ENCODE data around the gene SDK1. TPM values are rescaled to one million over a fixed set of nuclear protein-coding genes. Genes with fewer than 3 reads are reported as not detected.

The SDK1 gene
- polyA plus RNA-seq, 2 of the 4 experiments (the other 2 are of a cell fraction) = 0.12 to 0.28 TPM

DNA sequence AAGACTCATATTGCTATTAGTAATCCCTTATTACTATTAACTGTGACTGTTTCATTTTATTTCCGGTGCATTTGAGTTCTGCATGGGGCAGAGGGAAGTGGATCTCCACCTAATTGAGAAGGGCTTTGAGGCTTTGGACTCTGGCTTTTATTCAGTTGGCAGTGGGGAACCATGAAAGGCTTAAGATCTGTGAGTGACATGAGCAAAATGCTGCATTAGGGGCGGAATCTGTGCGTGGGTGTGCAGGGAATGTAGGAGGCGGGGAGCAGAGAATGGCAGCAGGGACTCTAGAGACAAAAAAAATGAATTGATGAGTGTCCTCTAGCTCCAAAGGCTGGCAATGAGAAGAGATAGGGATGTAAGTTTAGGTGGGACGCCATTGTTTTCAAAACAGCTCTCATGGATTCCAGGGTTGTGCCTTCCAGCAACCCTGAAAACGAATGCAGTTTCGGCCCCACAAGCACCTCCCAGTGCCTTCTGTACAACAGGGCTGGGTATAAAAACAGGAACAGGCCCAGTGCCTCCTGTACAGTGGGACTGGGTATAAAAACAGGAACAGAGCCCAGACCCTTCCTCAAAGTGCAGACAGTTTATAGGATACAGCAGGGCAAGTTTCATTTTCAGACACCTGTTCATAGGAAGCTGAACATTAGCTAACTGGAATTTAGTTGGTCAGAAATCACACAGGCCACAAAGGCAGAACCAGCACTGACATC is 717.7 kb downstream of the SDK1 start:
- FAIRE-seq = no peak
- WGBS (ENCODE audit: missing lambda C conversion rate) = 7% methylated on average over 7 of the region's 7 CpGs
- POLR2A ChIA-PET = no interaction called here
- Histone ChIP-seq H3K27ac (no peak overlapping the region), H3K4me2 (no peak overlapping the region), H3K4me3 (no peak overlapping the region), H3K4me1 (no peaks in the 10 kb centered on the region), H3K9me3 (peaks cover 26% of the 10 kb centered on the region)
- CTCF ChIA-PET = no interaction called here
- ATAC-seq = no peak
- TF ChIP-seq JUN (IDR thresholded peaks at IDR 0.05) (no peak), FOSL2 (IDR thresholded peaks at IDR 0.05) (no peak), FOSL2 (CRISPR knock-in tag; IDR thresholded peaks at IDR 0.05) (no peak), CHD2 (IDR thresholded peaks at IDR 0.05; ENCODE audit: low read length, partially characterized antibody) (no peak), USF2 (IDR thresholded peaks at IDR 0.05) (no peak), KDM5A (IDR thresholded peaks at IDR 0.05) (no peak), HEYL (CRISPR knock-in tag; IDR thresholded peaks at IDR 0.05) (no peak)
- TF ChIP-seq, protein P1, sequence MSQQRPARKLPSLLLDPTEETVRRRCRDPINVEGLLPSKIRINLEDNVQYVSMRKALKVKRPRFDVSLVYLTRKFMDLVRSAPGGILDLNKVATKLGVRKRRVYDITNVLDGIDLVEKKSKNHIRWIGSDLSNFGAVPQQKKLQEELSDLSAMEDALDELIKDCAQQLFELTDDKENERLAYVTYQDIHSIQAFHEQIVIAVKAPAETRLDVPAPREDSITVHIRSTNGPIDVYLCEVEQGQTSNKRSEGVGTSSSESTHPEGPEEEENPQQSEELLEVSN (IDR thresholded peaks at IDR 0.05; ENCODE audit: borderline replicate concordance, low read depth) = no peak
- TF ChIP-seq, protein P2, sequence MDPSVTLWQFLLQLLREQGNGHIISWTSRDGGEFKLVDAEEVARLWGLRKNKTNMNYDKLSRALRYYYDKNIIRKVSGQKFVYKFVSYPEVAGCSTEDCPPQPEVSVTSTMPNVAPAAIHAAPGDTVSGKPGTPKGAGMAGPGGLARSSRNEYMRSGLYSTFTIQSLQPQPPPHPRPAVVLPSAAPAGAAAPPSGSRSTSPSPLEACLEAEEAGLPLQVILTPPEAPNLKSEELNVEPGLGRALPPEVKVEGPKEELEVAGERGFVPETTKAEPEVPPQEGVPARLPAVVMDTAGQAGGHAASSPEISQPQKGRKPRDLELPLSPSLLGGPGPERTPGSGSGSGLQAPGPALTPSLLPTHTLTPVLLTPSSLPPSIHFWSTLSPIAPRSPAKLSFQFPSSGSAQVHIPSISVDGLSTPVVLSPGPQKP (IDR thresholded peaks at IDR 0.05; ENCODE audit: low read depth, low read length) = no peak
- no peak for DNase-seq (ENCODE audit: low read depth in 1 of 2, low spot score in 1 of 2)

- Histone ChIP-seq H3K4me3 (no peak overlapping the region), H3K4me2 (no peak overlapping the region), H3K27ac (no peak overlapping the region), H3K9me3 (peaks cover 26% of the 10 kb centered on the region), H3K4me1 (no peaks in the 10 kb centered on the region)
- ChIA-PET POLR2A (no interaction called here), CTCF (no interaction called here)
- ATAC-seq (no peak), DNase-seq (ENCODE audit: low read depth in 1 of 2, low spot score in 1 of 2) (no peak), FAIRE-seq (no peak)
- WGBS (ENCODE audit: missing lambda C conversion rate) = 33% methylated on average over 11 of the region's 11 CpGs
- TF ChIP-seq NFE2L2 (conservative IDR thresholded peaks at IDR 0.05; ENCODE audit: low read length) = no peak
- TF ChIP-seq, protein P3, sequence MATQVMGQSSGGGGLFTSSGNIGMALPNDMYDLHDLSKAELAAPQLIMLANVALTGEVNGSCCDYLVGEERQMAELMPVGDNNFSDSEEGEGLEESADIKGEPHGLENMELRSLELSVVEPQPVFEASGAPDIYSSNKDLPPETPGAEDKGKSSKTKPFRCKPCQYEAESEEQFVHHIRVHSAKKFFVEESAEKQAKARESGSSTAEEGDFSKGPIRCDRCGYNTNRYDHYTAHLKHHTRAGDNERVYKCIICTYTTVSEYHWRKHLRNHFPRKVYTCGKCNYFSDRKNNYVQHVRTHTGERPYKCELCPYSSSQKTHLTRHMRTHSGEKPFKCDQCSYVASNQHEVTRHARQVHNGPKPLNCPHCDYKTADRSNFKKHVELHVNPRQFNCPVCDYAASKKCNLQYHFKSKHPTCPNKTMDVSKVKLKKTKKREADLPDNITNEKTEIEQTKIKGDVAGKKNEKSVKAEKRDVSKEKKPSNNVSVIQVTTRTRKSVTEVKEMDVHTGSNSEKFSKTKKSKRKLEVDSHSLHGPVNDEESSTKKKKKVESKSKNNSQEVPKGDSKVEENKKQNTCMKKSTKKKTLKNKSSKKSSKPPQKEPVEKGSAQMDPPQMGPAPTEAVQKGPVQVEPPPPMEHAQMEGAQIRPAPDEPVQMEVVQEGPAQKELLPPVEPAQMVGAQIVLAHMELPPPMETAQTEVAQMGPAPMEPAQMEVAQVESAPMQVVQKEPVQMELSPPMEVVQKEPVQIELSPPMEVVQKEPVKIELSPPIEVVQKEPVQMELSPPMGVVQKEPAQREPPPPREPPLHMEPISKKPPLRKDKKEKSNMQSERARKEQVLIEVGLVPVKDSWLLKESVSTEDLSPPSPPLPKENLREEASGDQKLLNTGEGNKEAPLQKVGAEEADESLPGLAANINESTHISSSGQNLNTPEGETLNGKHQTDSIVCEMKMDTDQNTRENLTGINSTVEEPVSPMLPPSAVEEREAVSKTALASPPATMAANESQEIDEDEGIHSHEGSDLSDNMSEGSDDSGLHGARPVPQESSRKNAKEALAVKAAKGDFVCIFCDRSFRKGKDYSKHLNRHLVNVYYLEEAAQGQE (IDR thresholded peaks at IDR 0.05) = no peak
- TF ChIP-seq CEBPB (IDR thresholded peaks at IDR 0.05) = no peak
- no peak for TF ChIP-seq RAD21 (conservative IDR thresholded peaks at IDR 0.05 in 1 of 2, IDR thresholded peaks at IDR 0.05 in 1 of 2)
- TF ChIP-seq EHF (CRISPR knock-in tag; IDR thresholded peaks at IDR 0.05) = no peak
- TF ChIP-seq CHD2 (IDR thresholded peaks at IDR 0.05; ENCODE audit: low read length, partially characterized antibody) = no peak
Observed at GRCh38 chr7:4020086-4020485, 719.0 kb downstream of the SDK1 start.

GRCh38 chr7:4021413-4021812 is 720.4 kb downstream of the SDK1 start:
- H3K27ac ChIP-seq = no peak overlapping the region
- H3K4me3 ChIP-seq = no peak overlapping the region
- ATAC-seq (no peak), FAIRE-seq (no peak), DNase-seq (ENCODE audit: low read depth in 1 of 2, low spot score in 1 of 2) (no peak)
- H3K4me2 ChIP-seq = no peak overlapping the region
- 11% methylated on average over 5 of the region's 5 CpGs for WGBS (ENCODE audit: missing lambda C conversion rate)
- TF ChIP-seq MYC (IDR thresholded peaks at IDR 0.05; ENCODE audit: borderline replicate concordance, low read length) (no peak), TP53 (CRISPR knock-in tag; IDR thresholded peaks at IDR 0.05) (no peak)
- TF ChIP-seq, protein P3 (IDR thresholded peaks at IDR 0.05) = no peak
- ChIA-PET CTCF (interaction anchor here (1.7 kb wide), 1 partner anchor 26 kb away, joined by 4 read pairs; no protein-coding TSS in a partner anchor), POLR2A (no interaction called here)
- no peaks in the 10 kb centered on the region for H3K4me1 ChIP-seq
- H3K9me3 ChIP-seq = peaks cover 26% of the 10 kb centered on the region

All from A549 (cell line).